ENCODE measurements around the gene SGPP1.
"Not testable (repeated sequence)": the region's sequence is repeated elsewhere in the genome, so short reads cannot be mapped to it uniquely, and the experiment has no call there.

- TF ChIP-seq RFX5, POLR2A (IDR thresholded peaks at IDR 0.05; ENCODE audit: low read depth, low read length): not testable (repeated sequence)
- TF ChIP-seq, protein P1, sequence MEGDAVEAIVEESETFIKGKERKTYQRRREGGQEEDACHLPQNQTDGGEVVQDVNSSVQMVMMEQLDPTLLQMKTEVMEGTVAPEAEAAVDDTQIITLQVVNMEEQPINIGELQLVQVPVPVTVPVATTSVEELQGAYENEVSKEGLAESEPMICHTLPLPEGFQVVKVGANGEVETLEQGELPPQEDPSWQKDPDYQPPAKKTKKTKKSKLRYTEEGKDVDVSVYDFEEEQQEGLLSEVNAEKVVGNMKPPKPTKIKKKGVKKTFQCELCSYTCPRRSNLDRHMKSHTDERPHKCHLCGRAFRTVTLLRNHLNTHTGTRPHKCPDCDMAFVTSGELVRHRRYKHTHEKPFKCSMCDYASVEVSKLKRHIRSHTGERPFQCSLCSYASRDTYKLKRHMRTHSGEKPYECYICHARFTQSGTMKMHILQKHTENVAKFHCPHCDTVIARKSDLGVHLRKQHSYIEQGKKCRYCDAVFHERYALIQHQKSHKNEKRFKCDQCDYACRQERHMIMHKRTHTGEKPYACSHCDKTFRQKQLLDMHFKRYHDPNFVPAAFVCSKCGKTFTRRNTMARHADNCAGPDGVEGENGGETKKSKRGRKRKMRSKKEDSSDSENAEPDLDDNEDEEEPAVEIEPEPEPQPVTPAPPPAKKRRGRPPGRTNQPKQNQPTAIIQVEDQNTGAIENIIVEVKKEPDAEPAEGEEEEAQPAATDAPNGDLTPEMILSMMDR (conservative IDR thresholded peaks at IDR 0.05; ENCODE audit: low read depth, low read length): not testable (repeated sequence)
Measured at GRCh38 chr14:63751076-63751475, 23.2 kb upstream of the SGPP1 start.
